HG02642 (cell line): ENCODE results near the gene ZNRF3.

ENCODE experiments used
- ATAC-seq: cut with Tn5 transposase; IDR thresholded peaks from one replicate; pipeline ENCODE4 v1.9.1; 2021; ENCODE audit warnings: mild to moderate bottlenecking; ENCODE audit not compliant: unreplicated experiment, poor library complexity

ZNRF3 gene

GRCh38 chr22:29103121-29103520, 219.7 kb downstream of the ZNRF3 start:
- no peak for ATAC-seq

GRCh38 chr22:29105468-29105867, 222.1 kb downstream of the ZNRF3 start:
- ATAC-seq: no peak

- ATAC-seq: no peak
Observed at GRCh38 chr22:29106839-29107238, 223.5 kb downstream of the ZNRF3 start.
